GM21717 (cell line): ENCODE data around the gene DET1.
"Not testable (repeated sequence)": the region's sequence is repeated elsewhere in the genome, so short reads cannot be mapped to it uniquely, and the experiment has no call there.

Source experiments
- ATAC-seq: cut with Tn5 transposase; IDR thresholded peaks from one replicate; pipeline ENCODE4 v1.9.1; 2021; ENCODE audit warnings: mild to moderate bottlenecking, moderate library complexity; ENCODE audit not compliant: unreplicated experiment

DET1 gene

DNA sequence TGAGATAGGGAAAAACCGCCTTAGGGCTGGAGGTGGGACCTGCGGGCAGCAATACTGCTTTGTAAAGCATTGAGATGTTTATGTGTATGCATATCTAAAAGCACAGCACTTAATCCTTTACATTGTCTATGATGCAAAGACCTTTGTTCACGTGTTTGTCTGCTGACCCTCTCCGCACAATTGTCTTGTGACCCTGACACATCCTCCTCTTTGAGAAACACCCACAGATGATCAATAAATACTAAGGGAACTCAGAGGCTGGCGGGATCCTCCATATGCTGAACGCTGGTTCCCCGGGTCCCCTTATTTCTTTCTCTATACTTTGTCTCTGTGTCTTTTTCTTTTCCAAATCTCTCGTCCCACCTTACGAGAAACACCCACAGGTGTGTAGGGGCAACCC is 5.4 kb downstream of the DET1 start:
- not testable (repeated sequence) for ATAC-seq

- ATAC-seq, result not testable (repeated sequence)
Observed at GRCh38 chr15:88540350-88540749, 6.1 kb downstream of the DET1 start.

GRCh38 chr15:88539441-88539840 is 7.0 kb downstream of the DET1 start:
- ATAC-seq, result no peak

DNA sequence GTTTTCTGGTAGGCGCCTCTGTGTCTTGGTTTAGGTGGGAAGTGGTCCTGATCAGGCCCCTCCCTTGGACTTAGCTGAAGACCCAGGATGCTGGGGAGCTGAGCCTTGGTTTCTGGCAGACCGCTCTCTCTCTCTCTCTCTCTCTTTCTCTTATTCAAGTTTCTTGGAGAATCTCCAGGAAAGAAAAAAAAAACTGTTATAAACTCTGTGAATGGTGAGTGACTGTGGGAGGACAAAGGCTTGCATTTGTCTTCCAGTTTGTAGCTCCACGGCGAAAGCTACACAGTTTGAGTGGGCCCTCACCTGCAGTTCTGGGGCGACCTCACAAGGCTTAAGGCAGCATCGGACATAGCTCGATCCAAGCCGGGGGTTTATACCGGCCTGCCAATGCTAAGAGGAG is 7.5 kb downstream of the DET1 start:
- ATAC-seq, result no peak

DNA sequence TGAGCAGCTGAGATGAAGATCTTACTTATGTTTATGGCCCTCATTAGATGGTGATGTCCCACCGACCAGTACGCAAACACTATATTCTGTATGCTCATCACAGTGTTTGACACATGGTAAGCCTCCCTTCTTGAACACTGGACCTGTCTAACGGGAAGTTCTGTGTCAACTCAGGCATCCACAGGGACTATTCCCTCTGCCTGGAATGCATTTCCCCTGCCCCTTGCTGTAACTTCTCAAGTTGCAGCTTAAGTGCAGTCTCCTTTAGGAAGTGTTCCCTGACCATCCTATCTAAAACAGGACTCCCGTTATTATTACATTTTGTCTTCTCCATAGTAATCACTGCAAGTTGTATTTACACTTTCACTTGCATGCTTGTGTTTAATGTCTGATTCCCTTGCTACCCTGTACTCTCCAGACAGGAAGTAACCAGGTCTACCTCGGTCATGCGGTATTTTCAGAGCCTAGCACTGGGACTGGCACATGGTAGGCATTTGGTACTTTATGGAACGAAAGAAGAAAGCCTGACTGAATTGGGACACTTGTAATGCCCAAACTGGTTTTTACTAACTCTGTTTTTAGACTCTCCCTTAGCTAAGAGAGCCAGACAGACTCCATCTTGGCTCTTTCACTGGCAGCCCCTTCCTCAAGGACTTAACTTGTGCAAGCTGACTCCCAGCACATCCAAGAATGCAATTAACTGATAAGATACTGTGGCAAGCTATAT is 8.7 kb downstream of the DET1 start:
- no peak for ATAC-seq

DNA sequence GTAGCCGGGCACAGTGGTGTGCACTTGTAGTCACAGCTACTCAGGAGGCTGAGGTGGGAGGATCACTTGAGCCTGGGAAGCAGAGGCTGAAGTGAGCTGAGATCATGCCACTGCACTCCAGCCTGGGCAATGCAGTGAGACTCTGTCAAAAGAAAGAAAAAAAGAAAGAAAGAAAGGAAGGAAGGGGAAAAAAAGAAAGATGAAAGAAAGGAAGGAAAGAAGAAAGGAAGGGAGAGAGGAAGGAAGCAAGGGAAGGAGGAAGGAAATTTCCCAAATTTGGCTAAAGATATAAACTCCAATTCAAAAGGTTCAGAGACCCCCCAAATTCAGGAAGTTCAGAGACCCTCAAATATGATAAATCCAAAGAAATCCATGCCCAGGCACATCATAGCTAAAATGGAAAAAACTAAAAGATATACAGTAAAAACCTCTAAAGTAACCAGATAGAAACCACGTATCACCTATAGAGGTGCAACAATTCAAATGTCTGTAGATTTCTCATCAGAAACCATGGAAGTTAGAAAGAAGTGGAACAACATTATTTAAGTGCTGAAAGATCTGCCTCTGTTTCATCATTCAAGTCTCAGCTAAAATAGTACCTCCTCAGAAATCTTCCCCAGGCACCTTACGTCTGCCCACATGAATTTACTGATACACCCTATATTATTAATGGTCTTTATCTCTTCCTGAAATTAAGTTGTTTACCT is 10.7 kb downstream of the DET1 start:
- ATAC-seq, result no peak

DNA sequence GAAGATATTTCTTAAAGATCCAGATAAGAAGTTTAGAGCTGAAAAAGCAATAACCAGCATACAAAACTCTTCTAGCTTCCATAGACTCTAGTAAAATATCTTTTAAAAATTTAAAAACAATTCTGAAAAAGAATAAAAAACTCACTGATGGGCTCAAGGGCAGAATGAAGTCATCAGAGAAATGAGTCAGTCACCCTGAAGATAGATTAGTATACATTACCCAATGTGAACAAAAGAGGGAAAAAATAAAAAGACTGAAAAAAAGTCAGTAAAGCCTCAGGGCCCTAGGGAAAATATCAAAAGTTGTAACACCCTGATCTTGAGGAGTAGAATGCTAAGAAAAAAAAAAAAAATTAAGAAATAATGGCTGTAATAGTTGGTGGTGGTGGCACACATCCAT is 11.4 kb downstream of the DET1 start:
- no peak for ATAC-seq

DNA sequence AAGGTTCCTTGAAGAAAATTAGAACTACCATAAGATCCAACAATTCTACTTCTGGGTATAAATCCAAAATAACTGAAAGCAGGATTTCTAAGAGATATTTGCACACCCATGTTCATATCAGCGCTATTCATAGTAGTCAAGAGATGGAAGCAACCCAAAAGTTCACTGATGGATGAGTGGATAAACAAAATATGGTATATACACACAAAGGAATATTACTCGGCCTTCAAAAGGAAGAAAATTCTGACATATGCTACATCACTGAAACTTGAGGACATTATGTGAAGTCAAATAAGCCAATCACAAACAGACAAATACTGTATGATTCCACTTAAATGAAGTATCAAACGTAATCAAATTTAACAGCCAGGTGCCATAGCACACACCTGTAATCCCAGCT is 13.1 kb downstream of the DET1 start:
- no peak for ATAC-seq

- no peak for ATAC-seq
Observed at GRCh38 chr15:88529021-88529630, 17.4 kb downstream of the DET1 start.

GRCh38 chr15:88526247-88526879 is 20.1 kb downstream of the DET1 start:
- no peak for ATAC-seq

- ATAC-seq, result no peak
Observed at GRCh38 chr15:88525418-88525817, 21.1 kb downstream of the DET1 start.

DNA sequence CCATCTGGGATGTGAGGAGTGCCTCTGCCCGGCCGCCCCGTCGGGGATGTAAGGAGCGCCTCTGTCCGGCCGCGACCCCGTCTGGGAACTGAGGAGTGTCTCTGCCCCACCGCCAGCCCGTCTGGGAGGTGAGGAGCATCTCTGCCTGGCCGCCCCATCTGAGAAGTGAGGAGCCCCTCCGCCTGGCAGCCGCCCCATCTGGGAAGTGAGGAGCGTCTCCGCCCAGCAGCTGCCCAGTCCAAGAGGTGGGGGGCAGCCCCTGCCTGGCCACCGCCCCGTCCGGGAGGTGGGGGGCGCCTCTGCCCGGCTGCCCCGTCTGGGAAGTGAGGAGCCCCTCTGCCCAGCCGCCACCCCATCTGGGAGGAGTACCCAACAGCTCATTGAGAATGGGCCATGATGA is 22.4 kb downstream of the DET1 start:
- ATAC-seq, result not testable (repeated sequence)

DNA sequence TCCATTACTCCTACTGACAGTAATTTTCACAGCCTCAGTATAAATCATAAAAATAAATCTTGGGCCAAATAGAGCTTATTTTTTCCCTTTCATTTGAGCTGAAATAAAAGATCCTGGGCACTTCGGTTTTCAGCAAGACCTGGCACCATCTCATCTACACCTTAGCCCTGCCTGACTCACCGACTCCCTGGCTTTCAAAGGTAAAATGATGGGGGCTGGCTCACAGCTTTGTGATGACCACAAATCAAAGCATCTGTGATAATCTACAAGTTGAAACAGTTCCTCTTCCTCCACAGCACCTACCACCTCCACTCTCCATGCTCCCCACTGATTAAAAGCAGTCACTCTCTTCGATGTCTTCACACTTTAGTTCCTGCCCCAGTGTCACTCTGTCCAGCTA is 27.6 kb downstream of the DET1 start:
- ATAC-seq, result no peak

DNA sequence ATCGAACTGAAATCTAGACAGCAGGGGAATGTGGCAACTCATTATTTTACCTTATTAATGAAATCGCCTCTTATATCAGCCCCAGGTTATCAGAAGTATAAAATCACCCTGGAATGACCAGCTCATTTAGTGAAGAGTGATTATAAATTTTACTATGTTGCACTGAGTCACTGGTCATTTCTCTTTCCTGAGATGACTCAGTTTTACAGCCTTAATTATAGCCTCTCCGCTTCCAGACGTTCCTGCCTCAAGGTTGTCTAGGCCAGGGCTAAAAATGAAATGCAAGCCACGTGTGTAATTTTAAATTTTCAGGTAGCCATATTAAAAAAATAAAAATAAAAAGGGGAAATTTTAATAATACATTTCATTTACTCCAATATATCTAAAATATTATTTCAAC is 33.3 kb downstream of the DET1 start:
- ATAC-seq, result no peak

- ATAC-seq, result no peak
Observed at GRCh38 chr15:88512601-88513000, 33.9 kb downstream of the DET1 start.

GRCh38 chr15:88512078-88512477 is 34.4 kb downstream of the DET1 start:
- no peak for ATAC-seq

DNA sequence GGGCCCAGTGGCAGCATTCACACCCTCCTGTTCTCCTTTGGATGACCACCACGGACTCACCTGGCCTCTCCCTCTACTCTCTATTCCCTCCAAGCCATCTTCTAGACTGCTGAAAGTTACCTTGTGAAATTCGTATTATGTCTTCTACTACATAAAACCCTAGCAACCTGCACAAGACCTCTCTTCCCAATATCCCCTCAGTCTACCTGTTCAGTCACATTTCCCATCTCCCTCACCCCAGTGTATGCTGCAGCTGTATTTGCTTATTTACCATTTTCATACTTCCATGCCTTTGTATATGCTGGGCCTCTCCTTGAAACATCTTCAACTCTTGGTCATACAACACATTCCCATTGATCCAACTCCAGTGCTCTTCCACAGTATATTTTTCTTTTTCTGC is 35.3 kb downstream of the DET1 start:
- ATAC-seq, result no peak

DNA sequence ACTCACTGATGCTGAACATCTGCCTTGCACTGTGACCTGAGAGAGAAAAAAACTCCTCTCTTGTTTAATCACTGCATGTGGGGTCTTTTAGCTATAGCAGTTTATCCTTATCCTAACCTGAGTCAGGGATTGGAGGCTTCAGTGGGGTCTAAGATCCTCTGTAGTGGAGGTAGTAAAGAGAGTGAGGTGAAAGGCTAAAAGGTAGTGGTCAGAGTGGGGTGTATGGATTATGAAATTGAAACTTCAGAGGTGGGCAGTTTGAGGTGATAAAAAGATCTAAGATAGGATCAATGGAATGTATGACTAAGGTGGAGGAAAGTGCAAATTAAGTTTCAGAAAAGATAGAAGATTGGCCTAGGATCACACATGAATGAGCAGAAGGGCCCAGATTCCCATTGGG is 36.5 kb downstream of the DET1 start:
- no peak for ATAC-seq

GRCh38 chr15:88509321-88509720 is 37.2 kb downstream of the DET1 start:
- no peak for ATAC-seq

GRCh38 chr15:88506628-88507027 is 39.9 kb downstream of the DET1 start:
- no peak for ATAC-seq

GRCh38 chr15:88505721-88506120 is 40.8 kb downstream of the DET1 start:
- ATAC-seq, result no peak

DNA sequence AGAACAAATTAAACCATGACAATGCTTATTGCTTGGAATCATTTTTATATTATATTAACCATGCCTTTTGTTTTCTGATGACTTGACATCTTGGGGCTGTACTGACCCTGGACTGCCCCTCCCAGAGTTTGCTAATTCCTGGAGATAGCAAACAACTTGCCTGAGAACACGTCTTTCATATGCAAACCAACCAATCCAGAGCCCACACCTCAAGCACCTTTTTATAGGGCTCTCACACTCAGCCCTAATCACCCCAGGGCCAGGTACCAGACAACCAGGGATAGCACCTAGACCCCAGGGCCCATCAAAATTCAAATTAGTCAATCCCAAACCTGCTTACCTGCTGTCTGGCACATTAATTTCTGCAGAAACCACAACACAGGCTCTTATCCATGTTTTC is 42.0 kb downstream of the DET1 start:
- ATAC-seq, result no peak
